Measurements from ENCODE around the gene ZBTB9.

- no peak for TF ChIP-seq CTCF (IDR thresholded peaks at IDR 0.05; ENCODE audit: insufficient read depth, low read length, poor library complexity, severe bottlenecking)
- TF ChIP-seq EZH2phosphoT487 (conservative IDR thresholded peaks at IDR 0.05; ENCODE audit: low read length), result no peak
These were observed 27.5 kb upstream of the ZBTB9 start for GRCh38 chr6:33426590-33427511.
